COR-L47 (cell line): ENCODE measurements around the gene SLC22A5.

Experiments used
- DNase-seq: peaks from one replicate; lab custom pipeline; 2025; lab: John Stamatoyannopoulos, UW

Gene SLC22A5

GRCh38 chr5:132365213-132365612 is 4.3 kb upstream of the SLC22A5 start:
- DNase-seq: no peak

GRCh38 chr5:132368186-132368585 is 1.3 kb upstream of the SLC22A5 start:
- no peak for DNase-seq

DNA sequence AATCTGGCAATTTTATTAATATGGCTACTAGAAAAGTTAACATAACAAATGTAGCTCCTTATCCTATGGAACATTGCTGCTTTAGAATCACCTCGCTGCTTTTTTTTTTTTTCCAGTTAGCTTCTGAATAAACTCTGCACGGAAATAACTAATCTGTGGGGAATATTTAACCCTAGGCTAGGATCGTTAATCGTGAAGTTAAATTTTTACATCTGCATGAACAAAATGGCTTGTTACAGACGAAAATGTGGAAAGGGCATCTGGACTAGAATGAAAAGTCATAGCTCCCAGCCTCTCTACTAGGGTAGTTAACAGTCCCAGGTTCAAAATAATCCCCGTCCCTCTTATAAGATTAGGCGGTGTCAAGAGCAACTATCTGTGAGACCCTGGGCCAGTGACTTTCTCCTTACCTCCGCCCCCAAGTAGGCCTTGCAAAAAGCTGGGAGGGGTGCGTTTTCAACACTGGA is 470 bp upstream of the SLC22A5 start:
- DNase-seq: no peak

DNA sequence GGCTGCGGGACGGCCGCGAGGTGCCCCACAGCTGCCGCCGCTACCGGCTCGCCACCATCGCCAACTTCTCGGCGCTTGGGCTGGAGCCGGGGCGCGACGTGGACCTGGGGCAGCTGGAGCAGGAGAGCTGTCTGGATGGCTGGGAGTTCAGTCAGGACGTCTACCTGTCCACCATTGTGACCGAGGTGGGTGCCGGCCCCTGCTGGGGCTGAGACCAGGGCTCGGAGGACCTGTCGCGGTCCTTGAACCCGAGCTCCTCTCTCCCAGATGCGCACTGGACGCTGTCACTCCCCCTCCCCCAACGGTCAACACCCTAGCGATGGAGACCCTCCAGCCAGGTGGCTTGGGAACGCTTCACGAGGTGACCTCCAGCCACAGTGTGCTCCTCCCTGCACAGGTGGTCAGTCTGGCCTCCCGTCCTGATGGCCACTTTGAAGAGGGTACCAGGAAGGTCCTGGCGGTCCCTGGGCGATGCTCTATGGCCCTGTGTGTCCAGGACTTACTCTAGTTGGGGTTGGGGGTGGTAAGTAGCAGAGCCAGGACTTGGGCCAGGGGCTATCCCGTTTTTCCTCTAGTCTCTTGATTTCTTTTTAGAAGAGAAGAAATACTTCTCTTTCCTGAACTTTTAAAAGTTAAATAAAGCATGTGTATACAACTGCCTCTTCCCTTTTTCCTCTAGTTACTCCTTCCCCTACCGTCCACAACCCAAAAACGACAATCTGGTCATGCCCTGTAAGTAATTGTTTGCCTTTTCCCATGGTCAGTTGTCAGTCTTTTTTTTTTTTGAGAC is 866 bp downstream of the SLC22A5 start:
- DNase-seq: no peak

DNA sequence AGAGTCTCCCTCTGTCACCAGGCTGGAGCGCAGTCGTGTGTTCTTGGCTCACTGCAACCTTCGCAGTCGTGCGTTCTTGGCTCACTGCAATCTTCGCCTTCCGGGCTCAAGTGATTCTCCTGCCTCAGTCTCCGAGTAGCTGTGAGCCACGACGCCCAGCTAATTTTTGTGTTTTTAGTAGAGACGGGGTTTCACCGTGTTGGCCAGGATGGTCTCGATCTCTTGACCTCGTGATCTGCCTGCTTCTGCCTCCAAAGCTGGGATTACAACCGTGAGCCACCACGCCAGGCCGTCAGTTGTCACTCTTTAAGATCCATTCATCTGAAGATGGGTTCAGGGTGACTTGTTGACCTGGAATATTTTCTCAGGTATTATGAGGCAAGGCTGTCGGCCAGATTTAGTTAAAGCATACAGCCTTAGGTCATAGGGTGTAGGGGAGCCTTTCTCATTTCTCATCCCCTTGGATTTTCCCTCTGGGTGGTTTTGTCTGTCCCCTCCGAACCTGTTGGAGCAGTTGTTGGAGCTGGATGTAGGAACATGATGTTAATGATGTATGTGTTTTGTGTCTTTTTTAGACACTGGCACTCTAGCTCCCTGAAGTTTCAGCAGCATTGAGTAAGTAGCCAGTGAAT is 1.6 kb downstream of the SLC22A5 start:
- no peak for DNase-seq

DNA sequence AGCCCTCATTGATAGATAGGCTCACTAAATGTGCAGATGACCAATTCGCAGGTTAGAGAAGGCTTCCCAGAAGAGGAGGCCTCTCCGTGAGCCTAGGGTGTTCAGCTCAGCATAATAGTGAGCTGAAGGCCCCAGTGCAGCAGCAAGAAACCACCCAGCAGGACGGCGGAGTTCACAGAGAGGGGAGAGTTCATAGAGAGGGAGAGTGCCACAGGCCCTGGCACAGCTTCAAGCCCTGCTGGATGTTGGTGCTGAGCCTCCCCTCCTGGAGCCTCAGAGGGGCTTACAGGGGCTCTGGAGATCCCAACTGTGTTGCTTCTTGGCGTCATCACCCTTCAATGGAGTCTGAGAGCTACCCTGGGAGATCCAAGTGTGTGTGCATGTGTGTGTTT is 2.1 kb downstream of the SLC22A5 start:
- DNase-seq: no peak

- DNase-seq: no peak
These were observed 2.6 kb downstream of the SLC22A5 start for GRCh38 chr5:132372127-132372526.

DNA sequence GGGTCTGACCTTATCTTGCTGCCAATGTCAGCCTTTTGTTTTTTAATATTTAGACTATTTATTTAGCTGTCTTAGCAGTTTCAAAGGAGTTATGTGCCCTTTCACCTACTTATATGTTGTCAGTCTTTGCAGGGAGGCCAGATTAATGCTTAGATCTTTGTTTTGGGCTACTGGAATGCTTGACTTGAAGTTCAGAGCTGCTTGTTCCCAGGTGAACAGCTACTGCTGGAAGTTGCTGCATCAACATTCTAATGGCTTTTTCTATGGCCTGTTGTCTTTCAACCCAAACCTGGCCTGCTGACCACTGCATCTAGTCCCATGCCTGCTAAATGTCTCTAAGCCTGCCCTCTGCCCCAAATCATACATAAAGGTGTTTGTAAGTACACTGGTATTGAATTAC is 3.0 kb downstream of the SLC22A5 start:
- no peak for DNase-seq

- no peak for DNase-seq
These were observed 6.4 kb downstream of the SLC22A5 start for GRCh38 chr5:132375957-132376356.

- no peak for DNase-seq
These were observed 7.5 kb downstream of the SLC22A5 start for GRCh38 chr5:132376694-132377641.

- DNase-seq: no peak
These were observed 8.2 kb downstream of the SLC22A5 start for GRCh38 chr5:132377738-132378137.

DNA sequence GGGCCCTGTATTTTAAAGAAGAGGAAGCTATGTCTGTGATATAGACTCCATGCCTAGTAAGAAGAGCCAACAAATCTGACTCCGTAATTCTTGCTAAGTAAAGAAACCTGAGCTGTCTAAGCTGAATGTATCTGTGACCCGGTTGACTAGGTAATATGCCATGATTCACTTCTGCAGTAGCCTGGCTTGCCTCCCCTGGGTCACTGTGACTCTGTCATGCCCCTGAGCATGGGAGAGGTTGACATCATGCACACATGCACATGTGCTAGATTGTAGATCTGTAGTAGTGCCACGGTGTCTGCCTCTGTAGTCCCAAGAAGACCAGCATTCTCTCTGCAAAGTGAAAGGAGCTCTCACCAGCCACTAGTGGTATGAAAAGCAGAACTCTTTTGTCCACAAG is 9.1 kb downstream of the SLC22A5 start:
- DNase-seq: no peak

- no peak for DNase-seq
These were observed 10.5 kb downstream of the SLC22A5 start for GRCh38 chr5:132380047-132380446.

GRCh38 chr5:132380741-132381140 is 11.2 kb downstream of the SLC22A5 start:
- DNase-seq: no peak

DNA sequence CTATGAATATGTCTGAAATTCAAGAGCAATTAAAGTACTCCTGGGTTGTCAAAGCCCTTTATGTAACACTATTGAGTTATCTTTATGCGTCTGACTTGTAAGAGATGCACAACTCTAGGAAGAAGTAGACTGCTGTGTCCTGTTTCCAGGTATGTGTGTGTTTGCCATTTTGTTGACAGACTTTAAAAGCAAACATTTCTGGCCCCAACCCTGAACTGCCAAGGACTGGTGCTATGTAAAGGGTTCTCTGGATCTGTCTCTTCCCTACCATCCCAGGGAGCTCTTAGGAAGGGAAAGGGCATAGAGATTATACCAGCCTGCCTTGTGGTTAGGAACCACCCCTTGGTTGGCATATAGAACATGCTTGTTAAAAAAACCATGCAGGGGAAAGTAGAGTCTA is 12.1 kb downstream of the SLC22A5 start:
- DNase-seq: no peak

GRCh38 chr5:132383261-132383660 is 13.8 kb downstream of the SLC22A5 start:
- DNase-seq: no peak

DNA sequence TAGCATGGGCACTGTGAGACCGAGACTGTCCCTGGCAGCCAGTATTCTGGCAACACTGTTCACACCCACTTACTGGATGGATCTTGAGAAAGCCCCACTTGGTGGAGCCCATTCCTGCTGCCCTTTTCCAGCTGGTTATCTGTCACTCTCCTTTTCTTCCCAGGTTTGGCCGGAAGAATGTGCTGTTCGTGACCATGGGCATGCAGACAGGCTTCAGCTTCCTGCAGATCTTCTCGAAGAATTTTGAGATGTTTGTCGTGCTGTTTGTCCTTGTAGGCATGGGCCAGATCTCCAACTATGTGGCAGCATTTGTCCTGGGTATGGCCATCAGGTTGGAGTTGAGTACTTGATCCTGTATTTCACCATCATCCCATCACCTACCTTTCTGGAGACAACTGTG is 14.5 kb downstream of the SLC22A5 start:
- no peak for DNase-seq

DNA sequence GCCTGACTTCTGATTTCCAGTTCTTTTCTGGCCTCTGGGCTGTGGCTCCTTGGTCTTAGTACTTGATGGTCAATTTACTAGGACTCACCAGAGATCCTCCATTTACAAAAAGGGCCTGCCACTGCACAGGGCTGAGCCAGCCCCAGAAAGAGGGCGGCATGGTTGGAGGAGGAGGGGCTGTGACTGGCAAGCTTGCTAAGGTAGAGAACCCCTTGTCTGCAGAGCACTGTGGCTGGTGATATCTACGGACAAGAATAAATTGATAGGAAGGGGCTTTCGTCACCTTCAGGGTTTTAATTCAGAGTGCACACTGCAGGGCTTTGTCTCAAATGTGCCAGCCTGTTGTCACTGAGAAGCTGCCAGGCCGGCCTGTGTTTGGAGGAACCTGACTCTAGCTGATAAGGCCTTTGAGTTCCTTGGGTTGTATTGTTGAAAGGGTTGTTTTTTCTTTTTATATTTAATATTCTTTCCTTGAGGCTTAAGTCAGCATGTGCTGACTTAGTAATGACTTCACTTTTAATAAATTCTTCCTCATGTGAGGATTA is 15.1 kb downstream of the SLC22A5 start:
- DNase-seq: no peak

DNA sequence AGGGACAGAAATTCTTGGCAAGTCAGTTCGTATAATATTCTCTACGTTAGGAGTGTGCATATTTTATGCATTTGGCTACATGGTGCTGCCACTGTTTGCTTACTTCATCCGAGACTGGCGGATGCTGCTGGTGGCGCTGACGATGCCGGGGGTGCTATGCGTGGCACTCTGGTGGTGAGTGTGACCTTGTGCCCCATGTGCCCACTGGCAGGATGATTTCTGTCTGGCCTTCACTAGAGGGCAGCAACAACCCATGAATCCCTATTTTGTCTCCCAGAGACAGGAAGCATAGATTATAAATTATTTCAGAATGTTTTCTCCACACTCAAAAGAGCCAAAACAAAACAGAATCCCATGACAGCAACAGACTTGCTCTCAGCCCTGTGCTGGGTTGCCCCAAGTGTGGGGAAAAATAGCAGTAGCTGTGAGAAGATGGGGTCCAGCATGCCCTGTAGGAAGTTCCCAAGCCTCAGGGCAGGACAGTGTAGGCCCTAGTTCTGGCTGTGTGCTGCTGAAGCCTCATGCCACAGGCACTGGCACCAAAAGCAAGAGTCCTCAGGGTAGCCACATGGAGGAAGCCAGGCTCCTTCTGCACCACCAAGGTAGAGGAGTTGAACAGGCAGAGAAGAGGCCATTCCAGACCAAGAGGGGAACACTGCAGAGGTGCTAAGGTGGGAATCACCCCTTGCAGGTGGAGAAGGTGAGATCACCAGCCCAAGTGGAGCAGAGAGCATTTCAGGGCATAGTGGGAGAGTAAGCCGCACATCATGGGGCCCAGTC is 16.0 kb downstream of the SLC22A5 start:
- peak; percentile 45 for DNase-seq

DNA sequence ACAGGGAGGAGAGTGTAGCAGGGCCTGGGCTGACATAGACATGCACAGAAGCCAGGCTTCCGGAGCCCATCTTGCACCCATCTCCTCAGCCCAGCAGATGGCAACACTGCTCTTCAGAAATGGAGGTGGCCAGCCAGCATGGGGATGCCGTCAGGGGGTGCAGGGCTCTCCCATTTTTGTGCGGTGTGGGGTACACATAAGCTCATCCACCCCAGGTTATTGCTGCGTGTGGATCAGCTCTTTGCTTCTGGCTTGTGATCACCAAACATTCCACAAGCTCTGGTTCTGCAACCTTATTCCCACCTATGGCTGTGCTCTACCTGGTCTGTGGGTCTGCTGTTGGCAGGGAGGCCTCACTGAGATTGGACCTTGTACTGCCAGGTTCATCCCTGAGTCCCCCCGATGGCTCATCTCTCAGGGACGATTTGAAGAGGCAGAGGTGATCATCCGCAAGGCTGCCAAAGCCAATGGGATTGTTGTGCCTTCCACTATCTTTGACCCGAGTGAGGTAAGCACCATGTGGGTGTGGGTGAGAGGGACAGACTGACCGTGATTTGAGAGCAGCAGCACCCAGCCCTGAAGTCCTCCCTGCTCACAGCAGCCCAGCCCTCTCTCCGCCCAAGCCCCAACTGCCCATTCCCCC is 17.3 kb downstream of the SLC22A5 start:
- DNase-seq: peak; percentile 45

GRCh38 chr5:132387640-132388117 is 18.2 kb downstream of the SLC22A5 start:
- no peak for DNase-seq
